Measurements from ENCODE around the gene NOB1.
"Not testable (repeated sequence)": the region's sequence is repeated elsewhere in the genome, so short reads cannot be mapped to it uniquely, and the experiment has no call there.

Gene NOB1

DNA sequence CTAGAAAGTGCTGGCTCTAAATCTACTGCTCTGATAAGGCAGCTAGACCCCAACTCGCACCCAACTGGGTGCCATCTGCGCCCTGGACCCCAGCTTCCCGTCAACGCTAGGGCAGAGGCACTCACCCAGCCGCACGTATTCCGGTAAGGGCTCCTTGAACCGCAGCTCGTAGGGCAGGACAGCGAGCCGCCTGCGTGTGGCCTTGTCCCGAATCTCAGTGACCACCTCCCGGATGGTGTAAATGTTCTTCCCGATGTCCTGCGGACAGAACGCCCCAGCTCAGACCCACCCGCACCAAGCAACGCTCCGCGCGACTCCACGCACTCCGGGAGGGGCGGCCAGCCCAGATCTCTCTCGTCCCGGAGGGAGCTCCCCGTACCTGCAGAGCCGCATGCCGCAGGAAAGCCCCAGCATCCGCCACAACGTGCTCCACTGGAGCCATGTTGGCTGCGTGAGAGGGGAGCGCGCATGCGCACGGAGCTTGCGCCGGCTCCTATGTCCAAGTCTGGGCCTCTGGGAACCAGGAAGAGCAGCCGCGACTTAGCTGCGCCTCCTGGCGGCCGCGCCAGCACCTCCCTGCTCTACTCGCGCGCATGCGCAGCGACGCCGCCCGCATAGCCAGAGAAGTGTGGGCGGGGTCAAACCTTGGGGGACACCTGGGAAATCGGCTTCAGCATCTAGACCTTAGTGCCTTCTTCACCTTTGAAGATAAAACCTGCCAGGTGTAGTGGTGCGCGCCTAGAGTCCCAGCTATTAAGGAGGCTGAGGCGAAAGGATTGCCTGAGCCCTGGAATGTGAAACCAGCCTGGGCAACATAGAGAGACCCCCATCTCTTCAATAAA lies at the start of gene NOB1:
TSS of gene NOB1 (minus strand) at position 458 of the 842 bp plus-strand sequence. CDS start at position 442, 16 bp downstream.
- DNase-seq (ENCODE audit: low read depth): peak; percentile 91

DNA sequence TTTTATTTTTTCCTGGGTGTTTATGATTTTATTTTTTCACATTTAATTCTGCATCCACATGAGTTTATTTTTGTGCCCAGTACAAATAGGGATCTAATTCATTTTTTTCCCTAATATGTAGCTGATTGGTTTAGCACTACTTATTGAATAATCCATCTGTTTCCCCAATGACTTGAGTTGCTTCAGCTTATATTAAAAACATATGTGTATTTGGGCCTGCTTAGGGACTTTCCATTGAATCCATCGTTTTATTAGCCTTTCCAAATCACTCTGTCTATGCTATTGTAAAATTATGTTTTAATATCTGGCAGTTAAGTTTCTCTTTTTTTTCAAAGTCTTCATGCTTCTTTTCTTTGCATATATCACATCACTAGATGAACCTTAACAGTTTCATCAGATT lies 49.6 kb upstream of the NOB1 start:
- no peak for DNase-seq (ENCODE audit: low read depth)

DNA sequence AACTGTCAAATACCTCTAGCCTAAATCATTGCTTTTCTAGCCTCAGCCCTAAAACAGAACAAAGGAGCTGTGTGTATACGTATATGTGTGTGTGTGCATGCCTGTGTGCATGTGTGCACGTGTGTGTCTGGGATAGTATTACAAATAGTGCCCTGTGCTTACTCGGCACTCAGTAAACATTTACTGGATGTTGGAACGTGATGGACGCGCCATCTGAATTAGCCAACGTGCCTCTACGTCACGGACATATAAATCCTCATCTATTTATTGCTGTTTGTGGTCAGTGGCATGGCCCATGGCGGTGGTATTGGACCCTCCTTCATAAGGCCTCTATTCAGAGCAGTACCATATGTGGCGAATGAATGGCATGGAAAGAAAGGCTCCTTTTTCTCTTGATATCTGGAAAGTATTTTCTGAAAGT lies 44.9 kb upstream of the NOB1 start:
- DNase-seq (ENCODE audit: low read depth): no peak

DNA sequence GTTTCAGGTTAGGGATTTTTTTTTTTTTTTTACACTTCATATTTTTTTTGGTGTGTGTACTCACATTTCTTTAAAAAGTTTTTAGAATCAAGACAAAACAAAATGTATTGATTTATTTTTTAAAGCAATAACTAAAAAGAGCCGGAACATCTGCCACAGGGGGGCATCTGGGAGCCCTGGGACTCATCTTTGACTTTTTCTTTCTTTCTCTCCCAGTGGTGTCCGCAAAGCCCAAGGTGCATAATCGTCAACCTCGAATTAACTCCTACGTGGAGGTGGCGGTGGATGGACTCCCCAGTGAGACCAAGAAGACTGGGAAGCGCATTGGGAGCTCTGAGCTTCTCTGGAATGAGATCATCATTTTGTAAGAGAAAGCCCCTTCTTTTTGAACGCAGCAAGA lies 43.7 kb upstream of the NOB1 start:
- no peak for DNase-seq (ENCODE audit: low read depth)

DNA sequence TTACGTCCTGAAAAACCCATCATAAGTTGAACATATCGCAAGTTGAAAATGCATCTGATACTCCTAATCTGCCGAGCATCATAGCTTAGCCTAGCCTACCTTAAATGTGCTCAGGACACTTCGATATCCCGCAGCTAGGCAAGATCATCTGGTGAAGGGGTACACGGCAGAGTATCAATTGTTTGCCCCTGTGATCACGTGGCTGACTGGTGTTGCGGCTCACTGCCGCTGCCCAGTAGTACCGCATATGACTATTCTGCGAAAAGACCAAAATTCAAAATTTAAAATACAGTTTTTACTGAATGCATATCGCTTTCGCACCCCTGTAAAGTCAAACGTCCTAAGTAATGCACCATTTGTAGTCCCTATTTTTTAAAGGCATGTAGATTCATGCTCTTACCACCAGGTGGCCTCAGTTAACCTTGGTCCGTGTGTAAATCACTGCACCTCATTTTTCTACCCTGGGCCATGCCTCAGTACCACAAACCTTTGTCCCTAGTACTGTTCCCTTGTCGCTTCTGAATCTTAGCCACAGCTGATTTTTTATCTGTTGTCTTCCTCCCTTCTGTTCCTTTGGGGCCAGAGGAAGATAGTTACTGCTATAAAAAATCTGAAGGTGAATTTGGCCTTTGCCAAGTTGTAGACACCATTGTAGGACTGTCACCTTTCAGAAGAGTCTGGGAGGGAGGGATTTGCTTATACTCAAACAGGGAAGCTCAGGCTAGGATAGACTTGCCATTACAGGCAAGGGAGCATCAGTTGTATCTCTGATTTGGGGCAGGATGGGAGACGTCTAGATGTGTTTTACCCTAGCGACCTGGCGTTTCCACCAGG lies 41.8 kb upstream of the NOB1 start:
- no peak for DNase-seq (ENCODE audit: low read depth)

DNA sequence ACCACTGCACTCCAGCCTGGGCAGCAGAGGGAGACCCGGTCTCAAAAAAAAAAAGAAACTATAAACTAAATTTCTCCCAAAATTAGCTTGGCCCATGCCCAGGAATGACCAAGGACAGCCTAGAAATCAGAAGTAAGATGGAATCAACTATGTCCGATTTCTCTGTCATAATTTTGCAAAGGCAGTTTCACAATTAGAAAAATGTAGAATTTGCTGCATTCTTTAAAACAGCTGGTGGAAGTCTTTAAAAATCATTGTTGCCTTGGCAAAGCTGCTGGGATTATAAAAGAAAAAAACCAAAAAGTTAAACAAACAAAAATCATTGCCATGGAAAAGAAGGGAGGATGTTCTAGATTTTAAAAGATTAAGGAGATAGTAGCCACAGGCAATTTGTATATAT lies 39.8 kb upstream of the NOB1 start:
- DNase-seq (ENCODE audit: low read depth): no peak

DNA sequence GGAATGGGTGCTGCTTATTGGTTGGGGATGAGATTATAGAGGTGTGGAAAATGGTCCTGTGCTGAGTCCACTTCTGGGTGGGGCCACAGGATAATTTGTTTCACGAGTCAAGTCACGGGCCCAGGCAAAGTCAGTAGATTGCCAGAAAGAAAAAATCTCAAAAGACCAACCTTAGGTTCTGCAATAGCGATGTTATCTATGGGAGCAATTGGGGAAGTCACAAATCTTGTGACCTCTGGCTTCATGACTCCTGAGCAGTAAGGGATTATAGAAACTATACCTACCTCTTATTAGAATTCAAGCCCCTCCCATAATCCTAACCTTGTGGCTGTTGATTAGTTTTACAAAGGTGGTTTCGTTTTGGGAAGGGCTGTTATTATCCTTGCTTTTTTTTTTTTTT lies 38.8 kb upstream of the NOB1 start:
- no peak for DNase-seq (ENCODE audit: low read depth)

DNA sequence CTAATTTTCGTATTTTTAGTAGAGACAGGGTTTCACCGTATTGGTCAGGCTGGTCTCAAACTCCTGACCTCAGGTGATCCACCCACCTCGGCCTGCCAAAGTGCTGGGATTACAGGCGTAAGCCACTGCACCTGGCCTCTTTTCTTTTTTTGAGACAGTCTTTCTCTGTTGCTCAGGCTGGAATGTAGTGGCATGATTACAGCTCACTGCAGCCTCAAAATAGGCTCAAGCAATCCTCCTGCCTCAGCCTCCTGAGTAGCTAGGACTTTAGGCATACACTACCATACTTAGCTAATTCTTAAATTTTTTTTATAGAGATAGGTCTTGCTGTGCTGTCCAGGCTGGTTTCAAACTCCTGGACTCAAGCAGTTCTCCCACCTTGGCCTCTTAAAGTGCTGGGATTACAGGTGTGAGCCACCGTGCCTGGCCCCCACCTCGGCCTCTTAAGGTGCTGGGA lies 36.7 kb upstream of the NOB1 start:
- DNase-seq (ENCODE audit: low read depth): not testable (repeated sequence)

DNA sequence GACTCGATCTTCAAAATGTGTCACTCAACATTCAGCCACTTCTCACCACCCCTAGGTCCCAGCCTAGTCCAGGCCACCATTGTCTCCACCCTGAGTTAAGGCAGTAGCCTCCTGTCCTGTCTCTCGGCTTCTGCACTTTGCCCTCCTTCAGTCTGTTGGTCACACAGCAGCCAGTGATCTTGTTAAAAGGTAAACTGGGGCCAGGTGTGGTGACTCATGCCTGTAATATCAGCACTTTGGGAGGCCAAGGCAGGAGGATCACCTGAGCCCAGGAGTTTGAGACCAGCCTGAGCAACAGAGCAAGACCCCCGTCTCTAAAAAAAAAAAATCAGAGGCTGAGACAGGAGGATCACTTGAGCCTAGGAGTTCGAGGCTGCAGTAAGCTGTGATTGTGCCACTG lies 33.2 kb upstream of the NOB1 start:
- no peak for DNase-seq (ENCODE audit: low read depth)

DNA sequence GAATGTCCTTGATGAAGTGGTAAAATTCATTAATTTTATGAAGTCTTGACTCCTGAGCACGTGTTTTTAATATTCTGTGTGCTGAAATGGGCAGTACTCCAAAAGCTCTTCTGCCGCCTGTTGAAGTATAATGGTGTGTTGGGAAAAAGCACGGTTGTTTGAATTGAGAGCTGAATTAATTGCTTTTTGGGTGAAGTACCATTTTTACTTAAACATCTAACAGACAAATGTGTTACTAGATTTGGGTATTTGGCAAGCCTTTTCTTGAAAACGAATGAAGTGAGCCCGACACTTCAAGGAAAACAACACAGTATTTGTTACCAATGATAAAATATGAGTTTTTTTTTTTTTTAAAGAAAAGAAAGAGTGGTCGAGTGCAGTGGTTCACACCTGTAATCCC lies 29.9 kb upstream of the NOB1 start:
- DNase-seq (ENCODE audit: low read depth): no peak

DNA sequence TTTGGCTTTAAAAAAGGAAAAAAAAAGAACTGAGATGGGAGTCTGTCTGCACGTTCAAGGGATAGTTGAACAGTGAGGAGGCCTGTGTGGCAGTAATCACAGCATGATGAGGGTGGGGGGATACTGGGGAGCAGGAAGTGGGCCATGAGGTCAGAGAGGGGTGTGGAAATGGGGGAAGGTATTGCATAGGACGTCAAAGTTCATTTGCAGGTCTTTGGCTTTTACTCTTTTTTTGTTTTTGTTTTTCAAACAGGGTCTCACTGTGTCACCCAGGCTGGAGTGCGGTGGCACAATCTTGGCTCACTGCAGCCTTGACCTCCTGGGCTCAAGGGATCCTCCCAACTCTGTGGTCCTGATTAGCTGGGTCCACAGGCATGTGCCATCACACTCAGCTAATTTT lies 26.4 kb upstream of the NOB1 start:
- DNase-seq (ENCODE audit: low read depth): no peak

DNA sequence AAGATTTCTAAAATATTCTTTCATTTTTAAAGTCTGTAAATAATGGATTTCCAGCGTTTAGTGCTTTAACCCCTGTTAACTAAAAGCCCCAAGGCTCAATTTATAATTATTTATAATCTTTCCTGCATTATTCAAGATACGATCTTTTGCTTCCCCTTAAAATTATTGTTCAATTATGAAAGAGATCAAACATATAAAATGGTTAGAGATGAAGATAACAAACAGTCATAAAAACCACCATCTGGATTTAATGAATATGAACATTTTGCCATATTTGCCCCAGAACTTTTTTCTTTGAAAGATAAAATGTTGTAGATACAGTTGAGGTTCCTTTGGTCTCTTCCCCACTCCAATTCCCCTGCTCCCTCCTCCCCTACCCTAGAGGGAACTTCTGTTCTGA lies 25.0 kb upstream of the NOB1 start:
- DNase-seq (ENCODE audit: low read depth): no peak

DNA sequence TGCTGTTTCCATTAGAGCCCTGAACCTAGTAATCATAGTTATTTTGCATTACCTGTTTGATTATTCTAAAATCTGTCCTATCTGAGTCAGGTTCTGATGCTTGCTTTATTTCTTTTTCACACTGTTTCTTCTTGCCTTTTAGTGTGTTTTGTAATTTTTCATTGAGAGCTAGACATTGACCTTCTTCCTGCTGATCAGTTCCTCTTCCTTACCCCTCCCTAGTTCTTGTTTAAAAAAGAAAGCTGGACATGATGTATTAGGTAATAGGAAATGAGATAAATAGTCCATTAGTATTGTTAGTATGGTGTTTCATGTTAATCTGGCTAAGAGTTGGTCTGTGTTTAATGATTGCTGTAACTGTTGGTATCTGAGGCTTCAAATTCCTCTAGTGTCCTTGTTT lies 20.8 kb upstream of the NOB1 start:
- no peak for DNase-seq (ENCODE audit: low read depth)

DNA sequence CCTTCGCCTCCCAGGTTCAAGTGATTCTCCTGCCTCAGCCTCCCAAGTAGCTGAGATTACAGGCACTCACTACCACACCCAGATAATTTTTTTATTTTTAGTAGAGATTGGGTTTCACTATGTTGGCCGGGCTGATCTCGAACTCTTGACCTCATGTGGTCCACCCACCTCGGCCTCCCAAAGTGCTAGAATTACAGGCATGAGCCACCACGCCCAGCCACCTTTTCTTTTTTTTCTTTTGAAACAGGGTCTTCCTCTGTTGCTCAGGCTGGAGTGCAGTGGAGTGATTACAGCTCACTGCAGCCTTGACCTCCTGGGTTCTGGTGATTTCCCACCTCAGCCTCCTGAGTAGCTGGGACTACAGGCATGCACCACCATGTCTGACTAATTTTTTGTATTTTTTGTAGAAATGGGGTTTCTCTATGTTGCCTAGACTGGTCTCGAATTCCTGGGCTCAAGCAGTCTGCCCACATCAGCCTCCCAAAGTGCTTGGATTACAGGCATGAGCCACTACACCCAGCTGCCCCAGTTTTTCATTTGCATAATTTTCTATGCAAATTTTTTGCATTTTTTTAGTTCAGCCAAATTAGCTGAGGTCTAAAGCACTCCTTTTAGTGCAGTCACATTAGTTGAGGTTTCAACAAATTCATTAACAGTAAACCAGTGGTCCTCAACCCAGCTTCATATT lies 18.7 kb upstream of the NOB1 start:
- DNase-seq (ENCODE audit: low read depth): no peak

DNA sequence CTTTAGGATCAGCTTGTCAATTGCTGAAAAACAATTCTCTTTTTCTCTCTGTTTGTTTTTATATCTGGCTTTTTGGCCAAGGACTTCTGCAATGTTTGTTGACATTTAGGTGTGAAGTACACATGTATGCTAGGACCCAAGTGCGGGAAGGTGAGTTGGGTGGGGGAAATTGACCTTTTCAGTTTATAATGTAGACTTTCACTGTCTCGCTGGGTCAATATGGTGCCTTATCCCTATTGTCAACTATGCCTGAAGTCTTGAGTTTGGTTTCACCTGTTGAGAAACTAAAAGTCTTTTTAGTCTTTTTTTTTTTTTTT lies 16.9 kb upstream of the NOB1 start:
- no peak for DNase-seq (ENCODE audit: low read depth)

DNA sequence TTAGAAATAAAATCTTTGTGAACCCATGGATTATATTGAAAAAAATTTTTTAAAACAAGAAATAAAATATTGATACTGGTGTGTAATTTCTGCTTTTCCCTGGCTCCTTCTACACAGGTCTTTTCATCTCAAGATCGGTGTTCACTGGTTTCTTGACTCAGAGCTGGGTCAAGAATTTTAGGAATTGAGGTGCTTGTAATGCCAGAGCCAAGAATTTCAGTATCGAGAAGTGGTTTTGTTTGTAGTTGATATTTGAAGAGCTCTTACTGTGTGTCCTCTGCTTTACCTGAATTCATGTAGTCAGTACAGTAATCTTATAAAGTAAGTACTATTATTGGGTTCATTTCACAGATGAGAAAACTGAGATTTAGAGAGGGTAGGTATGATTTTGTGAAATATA lies 14.7 kb upstream of the NOB1 start:
- DNase-seq (ENCODE audit: low read depth): no peak

DNA sequence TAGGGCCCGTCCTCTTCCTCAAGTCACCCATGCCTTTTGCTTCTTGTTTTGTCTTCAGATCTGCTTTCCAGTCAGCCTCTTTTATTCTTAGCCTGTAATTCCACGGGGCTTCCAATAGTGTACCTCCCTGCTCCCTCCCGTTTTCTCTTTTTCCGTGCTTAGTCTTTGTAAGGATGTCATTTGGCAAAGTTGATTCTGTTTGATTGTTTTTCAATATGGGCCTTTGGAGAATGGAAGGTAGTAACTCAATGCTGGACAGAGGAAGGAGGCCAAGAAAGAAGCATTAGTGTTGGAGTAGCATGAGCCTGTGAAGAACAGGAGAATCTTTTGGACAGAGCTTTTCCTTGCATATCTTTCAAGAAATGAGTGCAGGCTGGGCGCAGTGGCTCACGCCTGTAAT lies 13.9 kb upstream of the NOB1 start:
- no peak for DNase-seq (ENCODE audit: low read depth)

DNA sequence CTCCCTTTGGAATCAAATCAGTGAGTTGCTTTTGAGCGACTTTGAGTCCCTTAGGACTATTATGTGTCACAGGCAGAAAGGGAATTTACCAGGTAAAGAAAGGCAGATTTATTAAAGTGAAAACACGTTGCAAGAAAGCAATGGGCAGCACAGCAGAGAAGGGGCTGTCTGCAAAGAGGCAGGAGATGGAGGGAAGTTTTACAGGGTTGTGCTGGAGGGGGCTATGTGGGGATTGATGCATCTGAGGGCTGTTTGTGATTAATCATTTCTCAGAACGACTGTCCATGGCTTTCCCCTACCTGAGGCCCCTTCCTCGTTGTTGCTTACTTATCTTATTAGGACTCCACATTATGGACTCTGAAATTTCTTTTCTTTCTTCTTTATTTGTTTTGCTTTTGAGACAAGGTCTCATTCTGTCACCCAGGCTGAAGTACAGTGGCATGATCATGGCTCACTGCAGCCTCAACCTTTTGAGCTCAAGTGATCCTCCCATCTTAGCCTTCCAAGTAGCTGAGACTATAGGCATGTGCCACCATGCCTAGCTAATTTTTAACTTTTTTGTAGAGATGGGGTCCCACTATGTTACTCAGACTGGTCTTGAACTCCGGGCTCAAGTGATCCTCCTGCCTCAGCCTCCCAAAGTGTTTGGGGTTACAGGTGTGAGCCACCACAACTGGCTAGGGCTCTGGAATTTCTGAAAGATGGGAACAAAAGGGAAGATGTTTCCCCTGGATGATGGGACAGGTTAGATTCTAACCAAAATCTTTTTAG lies 12.9 kb upstream of the NOB1 start:
- DNase-seq (ENCODE audit: low read depth): no peak

DNA sequence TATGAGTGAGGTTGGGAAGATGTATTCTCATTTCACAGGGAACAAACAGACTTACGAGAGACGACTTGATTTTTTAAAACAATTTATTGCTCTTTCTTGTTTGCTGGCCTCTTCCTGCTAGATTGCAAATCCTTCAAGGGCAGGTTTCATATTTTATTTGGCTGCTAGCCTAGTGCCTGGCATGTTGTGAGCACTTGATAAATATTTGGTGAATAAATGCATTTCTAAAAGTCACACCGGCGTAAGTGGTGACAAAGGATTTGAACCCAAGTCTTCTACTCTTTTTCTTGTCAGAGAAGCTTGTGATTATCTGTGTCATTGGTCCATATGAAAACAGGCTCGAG lies 8.8 kb upstream of the NOB1 start:
- DNase-seq (ENCODE audit: low read depth): no peak

DNA sequence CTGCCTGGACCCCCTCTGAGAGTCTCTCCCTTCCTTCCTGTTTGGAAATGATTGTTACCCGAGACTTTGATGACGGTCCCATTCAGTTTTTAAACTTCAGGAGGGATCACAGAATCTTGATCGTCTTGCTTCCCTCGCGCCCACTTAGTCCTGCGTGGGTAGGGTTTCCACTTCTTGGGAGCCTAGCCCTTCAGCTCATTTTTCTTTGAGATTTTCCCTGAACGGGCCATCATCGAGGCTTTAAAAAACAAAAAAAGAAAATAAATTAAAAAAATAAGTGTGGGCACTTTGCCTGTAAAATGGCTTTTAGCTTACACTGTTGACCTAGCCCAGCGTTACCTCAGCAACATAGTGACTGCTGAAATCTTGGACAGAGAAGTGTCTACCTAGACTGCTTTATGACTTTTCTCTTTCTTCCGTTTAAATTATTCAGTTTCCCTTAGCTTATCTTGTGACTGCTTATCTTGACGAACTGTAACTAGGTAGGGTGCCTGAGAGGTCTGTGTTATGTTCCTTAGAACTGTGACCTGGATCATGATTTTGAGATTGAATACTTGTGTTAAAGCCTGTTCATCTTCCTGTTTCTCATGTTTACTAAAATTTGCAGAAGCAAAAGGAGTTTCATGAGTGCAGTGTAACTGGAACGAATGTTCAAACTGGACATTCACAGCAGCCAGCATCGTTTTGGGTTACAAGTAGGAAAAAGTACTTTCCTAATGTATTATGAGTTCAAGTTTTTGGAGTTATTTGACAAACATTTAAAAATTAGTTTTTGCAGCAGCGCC lies 8.3 kb upstream of the NOB1 start:
- no peak for DNase-seq (ENCODE audit: low read depth)
